HepG2 (cell line): Measurements from ENCODE around the gene SYCP2L. TPM values are rescaled to one million over a fixed set of nuclear protein-coding genes. Genes with fewer than 3 reads are reported as not detected.
A peak's percentile ranks its signal among the peaks of the same experiment; 100 is the strongest.

Experiments used
- ARHGAP35 ChIP-seq: sonication (generic); formaldehyde crosslinking; IDR thresholded peaks from 2 replicates; pipeline ENCODE4 v1.9.0; 2022; ENCODE audit warnings: mild to moderate bottlenecking, inconsistent platforms, moderate library complexity, missing genetic modification reagents, borderline replicate concordance
- ELK4 ChIP-seq: sonication (generic); formaldehyde crosslinking; IDR thresholded peaks from 2 replicates; pipeline ENCODE4 v1.9.0; 2021; ENCODE audit warnings: missing genetic modification reagents, borderline replicate concordance
- FOXC1 ChIP-seq: sonication (generic); formaldehyde crosslinking; IDR thresholded peaks from 2 replicates; pipeline ENCODE4 v1.8.0; 2022; ENCODE audit warnings: mild to moderate bottlenecking, missing genetic modification reagents, borderline replicate concordance
- GABPB1 ChIP-seq: IDR thresholded peaks from 2 replicates; pipeline ENCODE4 v1.6.1; 2016; ENCODE audit warnings: mild to moderate bottlenecking, missing genetic modification reagents, moderate library complexity, missing compliant biosample characterization
- HCFC1 ChIP-seq: fragments of 150-350 bp; IDR thresholded peaks from 2 replicates; pipeline ENCODE4 v1.6.1; 2014; ENCODE audit warnings: low read depth, low read length
- HNF4G ChIP-seq, 2 experiments: sonication (generic) in 1 of 2; formaldehyde crosslinking in 1 of 2; IDR thresholded peaks; 2 replicates each; pipeline versions ENCODE4 v1.4.0 to v1.6.1; 2011 to 2020; ENCODE audit warnings: borderline replicate concordance in 2 of 2, low read depth in 2 of 2, mild to moderate bottlenecking in 2 of 2, low read length in 1 of 2, missing genetic modification reagents in 1 of 2, moderate library complexity in 1 of 2
- KLF9 ChIP-seq: IDR thresholded peaks from 2 replicates; pipeline ENCODE4 v1.6.1; 2016; ENCODE audit warnings: low read depth
- NCOA2 ChIP-seq: sonication (generic); formaldehyde crosslinking; IDR thresholded peaks from 2 replicates; pipeline ENCODE4 v1.8.0; 2022; ENCODE audit warnings: inconsistent platforms
- NFIC ChIP-seq: IDR thresholded peaks from 2 replicates; pipeline ENCODE4 v1.6.1; 2012; ENCODE audit warnings: mild to moderate bottlenecking, low read length, inconsistent platforms
- NFKBIZ ChIP-seq: IDR thresholded peaks from 2 replicates; pipeline ENCODE4 v1.6.1; 2018; ENCODE audit warnings: missing genetic modification reagents, missing compliant biosample characterization
- NONO ChIP-seq, 2 experiments: fragments of 450-650 bp in 1 of 2; sonication (generic) in 1 of 2; formaldehyde crosslinking in 1 of 2; IDR thresholded peaks in 1 of 2; conservative IDR thresholded peaks in 1 of 2; 2 replicates each; pipeline versions ENCODE4 v1.6.1 to v1.8.0; 2017 to 2022; ENCODE audit warnings: mild to moderate bottlenecking in 1 of 2, missing genetic modification reagents in 1 of 2, moderate library complexity in 1 of 2
- RFXAP ChIP-seq: sonication (generic); formaldehyde crosslinking; IDR thresholded peaks from 2 replicates; pipeline ENCODE4 v1.4.0; 2020; ENCODE audit warnings: missing genetic modification reagents, borderline replicate concordance
- TBX3 ChIP-seq: fragments of 450-650 bp; IDR thresholded peaks from 2 replicates; pipeline ENCODE4 v1.6.1; 2017; ENCODE audit warnings: antibody characterized with exemption, mild to moderate bottlenecking, inconsistent platforms, borderline replicate concordance
- ZFX ChIP-seq: sonication (generic); formaldehyde crosslinking; IDR thresholded peaks from 2 replicates; pipeline ENCODE4 v1.4.0; 2020; ENCODE audit warnings: mild to moderate bottlenecking, low read depth, missing genetic modification reagents, moderate library complexity
- ZNF224 ChIP-seq: sonication (generic); formaldehyde crosslinking; IDR thresholded peaks from 2 replicates; pipeline ENCODE4 v1.5.0; 2020; ENCODE audit warnings: mild to moderate bottlenecking, missing genetic modification reagents
- ZNF318 ChIP-seq: sonication (generic); formaldehyde crosslinking; IDR thresholded peaks from 2 replicates; pipeline ENCODE4 v1.4.0; 2020; ENCODE audit warnings: mild to moderate bottlenecking, missing genetic modification reagents
- ZNF468 ChIP-seq: sonication (generic); formaldehyde crosslinking; IDR thresholded peaks from 2 replicates; pipeline ENCODE4 v1.8.0; 2022; ENCODE audit warnings: mild to moderate bottlenecking, moderate library complexity, missing genetic modification reagents
- ZNF660 ChIP-seq: sonication (generic); formaldehyde crosslinking; IDR thresholded peaks from 2 replicates; pipeline ENCODE4 v1.5.1; 2020; ENCODE audit warnings: mild to moderate bottlenecking, low read depth, missing genetic modification reagents, borderline replicate concordance
- ZNF678 ChIP-seq: sonication (generic); formaldehyde crosslinking; IDR thresholded peaks from 2 replicates; pipeline ENCODE4 v1.4.0; 2020; ENCODE audit warnings: mild to moderate bottlenecking, missing genetic modification reagents
- ZNF879 ChIP-seq: sonication (generic); formaldehyde crosslinking; IDR thresholded peaks from 2 replicates; pipeline ENCODE4 v1.8.1; 2023; ENCODE audit warnings: missing genetic modification reagents
- ZNF883 ChIP-seq: sonication (generic); formaldehyde crosslinking; IDR thresholded peaks from 2 replicates; pipeline ENCODE4 v1.5.1; 2020; ENCODE audit warnings: mild to moderate bottlenecking, missing genetic modification reagents; ENCODE audit errors: not compliant biosample characterization
- ZSCAN30 ChIP-seq: sonication (generic); formaldehyde crosslinking; IDR thresholded peaks from 2 replicates; pipeline ENCODE4 v1.5.0; 2020; ENCODE audit warnings: mild to moderate bottlenecking, missing genetic modification reagents
- polyA plus RNA-seq, 8 experiments: library from polyadenylated mRNA; depleted of rRNA in 3 of 8; stranded (reverse) in 7 of 8; unstranded in 1 of 8; fragments of >200 nt; fragmentation: Illumina TruSeq in 4 of 8; extraction: Trizol in 4 of 8; gene quantifications; 2 replicates each; pipeline versions ENCODE4 v1.2.1 to v1.2.3, GENCODE V29; 2011 to 2016; ENCODE audit warnings: low read depth in 4 of 8, missing spikeins in 1 of 8, mixed read lengths in 1 of 8; ENCODE audit not compliant: insufficient read depth in 1 of 8
- total RNA-seq, 5 experiments: library from RNA; depleted of rRNA; stranded (reverse); fragments of >200 nt; fragmentation: Illumina TruSeq; extraction: Trizol; gene quantifications; 2 replicates each; pipeline ENCODE4 v1.2.3, GENCODE V29; 2016; ENCODE audit warnings: low read depth in 1 of 5

The SYCP2L gene
- total and polyA plus RNA-seq, 2 of the 13 experiments (the other 11 are each of a cell fraction or from before 2014, with no cell fraction given): 0.22 to 0.54 TPM

- TF ChIP-seq ZNF318 (no peak), ZSCAN30 (CRISPR knock-in tag) (no peak), HNF4G (IDR thresholded peaks at IDR 0.05; ENCODE audit: borderline replicate concordance, low read depth, low read length) (peak; percentile 70; the same call in 1 of the 2 replicates), HNF4G (CRISPR knock-in tag; IDR thresholded peaks at IDR 0.05; ENCODE audit: borderline replicate concordance, low read depth) (peak; percentile 64; the same call in 1 of the 2 replicates), RFXAP (CRISPR knock-in tag) (0 out of 2 replicates have a peak, but pooled peaks have one; percentile 33), ZFX (CRISPR knock-in tag) (no peak), NCOA2 (CRISPR knock-in tag) (peak; percentile 91), NONO (IDR thresholded peaks at IDR 0.05) (no peak), NONO (CRISPR knock-in tag; conservative IDR thresholded peaks at IDR 0.05) (peak; percentile 57), ZNF879 (CRISPR knock-in tag) (no peak), ELK4 (no peak), FOXC1 (CRISPR knock-in tag) (no peak), NFIC (no peak; the same call in 1 of the 2 replicates), ZNF883 (CRISPR knock-in tag) (no peak), ZNF224 (no peak), ZNF468 (CRISPR knock-in tag) (no peak), ZNF678 (CRISPR knock-in tag) (0 out of 2 replicates have a peak, but pooled peaks have one; percentile 30), GABPB1 (peak; percentile 50), NFKBIZ (peak; percentile 79), HCFC1 (no peak), TBX3 (no peak), KLF9 (CRISPR knock-in tag) (no peak), ARHGAP35 (CRISPR knock-in tag) (no peak), ZNF660 (CRISPR knock-in tag) (no peak)
Measured at GRCh38 chr6:10957414-10957886, 70.6 kb downstream of the SYCP2L start (continued).
